Measurements from ENCODE around the gene ST3GAL5. TPM values are rescaled to one million over a fixed set of nuclear protein-coding genes. Genes with fewer than 3 reads are reported as not detected.

Gene ST3GAL5
- total and polyA plus RNA-seq, 4 donors: 83.2 to 120 (median 108) TPM

- no peaks in the 10 kb centered on the region for H3K9me3 ChIP-seq (ENCODE audit: control insufficient read depth, insufficient read depth, low read length)
- no peak overlapping the region for H3K4me3 ChIP-seq (ENCODE audit: low read depth, low read length)
- DNase-seq (ENCODE audit: low read depth in 4 of 6, low spot score in 6 of 6): no peak
- H3K36me3 ChIP-seq (ENCODE audit: control insufficient read depth, insufficient read depth, low read length): peaks cover 5% of the 10 kb centered on the region
- peaks cover 25% of the 10 kb centered on the region for H3K4me1 ChIP-seq (ENCODE audit: control insufficient read depth, insufficient read depth, low read length)
- no peak overlapping the region for H3K27ac ChIP-seq (ENCODE audit: low read depth, low read length)
- no peaks in the 10 kb centered on the region for H3K27me3 ChIP-seq (ENCODE audit: control insufficient read depth, insufficient read depth, low read length)
- WGBS (ENCODE audit: insufficient coverage): 81% methylated on average over 5 of the region's 6 CpGs
Measured at GRCh38 chr2:85871494-85872164, 17.2 kb downstream of the ST3GAL5 start.

DNA sequence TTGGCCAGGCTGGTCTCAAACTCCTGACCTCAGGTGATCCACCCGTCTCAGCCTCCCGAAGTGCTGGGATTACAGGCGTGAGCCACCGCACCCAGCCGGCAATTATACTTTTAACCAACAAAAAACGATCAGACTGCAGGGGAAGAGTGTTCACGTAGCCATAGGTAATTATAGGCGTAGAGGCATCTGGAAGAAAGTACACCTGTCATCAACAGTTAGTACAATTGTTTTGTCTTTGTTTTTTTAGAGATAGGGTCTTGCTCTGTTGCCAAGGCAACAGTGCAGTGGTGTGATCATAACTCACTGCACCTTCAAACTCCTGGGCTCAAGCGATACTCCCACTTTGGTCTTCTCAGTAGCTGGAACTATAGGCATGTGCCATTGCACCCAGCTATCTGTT lies 20.0 kb downstream of the ST3GAL5 start:
- DNase-seq (ENCODE audit: low read depth in 4 of 6, low spot score in 6 of 6): no peak
- Histone ChIP-seq H3K27me3 (ENCODE audit: control insufficient read depth, insufficient read depth, low read length) (no peaks in the 10 kb centered on the region), H3K36me3 (ENCODE audit: control insufficient read depth, insufficient read depth, low read length) (peaks cover 5% of the 10 kb centered on the region), H3K4me3 (ENCODE audit: low read depth, low read length) (no peak overlapping the region), H3K4me1 (ENCODE audit: control insufficient read depth, insufficient read depth, low read length) (peaks cover 20% of the 10 kb centered on the region), H3K27ac (ENCODE audit: low read depth, low read length) (no peak overlapping the region), H3K9me3 (ENCODE audit: control insufficient read depth, insufficient read depth, low read length) (no peaks in the 10 kb centered on the region)
- 100% methylated on average over 1 of the region's 9 CpGs for WGBS (ENCODE audit: insufficient coverage)

DNA sequence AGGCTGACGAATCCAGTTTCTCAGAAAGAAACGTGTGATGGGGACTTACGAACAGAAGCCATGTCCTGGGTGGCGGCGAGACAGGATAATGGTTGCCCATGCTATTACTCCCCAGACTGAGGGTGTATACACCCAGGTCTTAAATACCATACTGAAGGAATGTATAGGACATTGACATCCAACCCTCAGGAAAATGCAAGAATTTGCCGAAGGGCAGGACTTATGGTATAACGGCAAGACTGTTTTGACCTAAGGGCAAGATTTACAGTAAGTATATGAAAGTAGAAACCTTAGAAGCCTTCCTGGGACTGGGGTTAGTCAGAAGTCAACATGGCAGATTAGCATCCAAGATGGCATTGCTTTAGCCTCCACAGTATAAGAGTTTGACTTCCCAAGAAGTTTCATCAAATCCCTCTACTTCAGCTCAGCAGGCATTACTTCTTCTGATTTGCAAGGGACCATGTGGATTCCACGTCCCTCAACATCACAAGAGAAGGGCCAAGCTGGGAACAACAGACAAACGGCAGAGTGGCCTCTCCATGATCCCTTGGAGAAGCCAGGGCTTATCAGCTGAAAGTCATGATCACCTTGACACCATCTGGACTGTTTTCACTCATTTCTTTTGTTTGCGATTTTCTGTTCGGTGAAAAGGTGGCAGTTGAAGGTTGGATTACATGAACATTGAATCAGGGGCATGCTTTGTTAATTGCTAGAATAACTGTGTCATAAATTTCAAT lies 21.1 kb downstream of the ST3GAL5 start:
- DNase-seq (ENCODE audit: low read depth in 4 of 6, low spot score in 6 of 6): no peak
- H3K36me3 ChIP-seq (ENCODE audit: control insufficient read depth, insufficient read depth, low read length): peaks cover 6% of the 10 kb centered on the region
- 73% methylated on average over 6 of the region's 11 CpGs for WGBS (ENCODE audit: insufficient coverage)
- no peak overlapping the region for H3K27ac ChIP-seq (ENCODE audit: low read depth, low read length)
- no peak overlapping the region for H3K4me3 ChIP-seq (ENCODE audit: low read depth, low read length)
- H3K9me3 ChIP-seq (ENCODE audit: control insufficient read depth, insufficient read depth, low read length): no peaks in the 10 kb centered on the region
- H3K27me3 ChIP-seq (ENCODE audit: control insufficient read depth, insufficient read depth, low read length): no peaks in the 10 kb centered on the region
- peaks cover 13% of the 10 kb centered on the region for H3K4me1 ChIP-seq (ENCODE audit: control insufficient read depth, insufficient read depth, low read length)

DNA sequence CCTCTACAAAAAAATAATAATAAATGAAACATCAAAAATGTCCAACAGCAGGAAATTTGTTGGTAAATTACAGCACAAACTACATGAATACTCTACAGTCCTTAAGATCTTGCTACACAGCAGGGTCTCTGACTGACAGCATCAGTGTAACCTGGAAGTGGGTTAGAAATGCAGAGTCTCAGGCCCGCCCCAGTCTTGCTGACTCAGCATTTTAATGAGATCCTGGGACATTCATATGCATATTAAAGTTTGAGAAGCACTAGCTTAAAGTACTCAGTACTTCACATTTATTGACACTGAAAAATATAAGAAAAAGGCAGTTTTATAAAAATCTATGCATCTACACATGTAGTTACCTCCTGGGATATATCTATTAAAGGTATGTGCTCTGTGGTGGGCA lies 21.7 kb downstream of the ST3GAL5 start:
- no peak overlapping the region for H3K27ac ChIP-seq (ENCODE audit: low read depth, low read length)
- no peak overlapping the region for H3K4me3 ChIP-seq (ENCODE audit: low read depth, low read length)
- peaks cover 8% of the 10 kb centered on the region for H3K36me3 ChIP-seq (ENCODE audit: control insufficient read depth, insufficient read depth, low read length)
- peaks cover 10% of the 10 kb centered on the region for H3K4me1 ChIP-seq (ENCODE audit: control insufficient read depth, insufficient read depth, low read length)
- no CpG with 5 or more reads among the region's 1 CpG for WGBS (ENCODE audit: insufficient coverage)
- H3K9me3 ChIP-seq (ENCODE audit: control insufficient read depth, insufficient read depth, low read length): no peaks in the 10 kb centered on the region
- H3K27me3 ChIP-seq (ENCODE audit: control insufficient read depth, insufficient read depth, low read length): no peaks in the 10 kb centered on the region
- no peak for DNase-seq (ENCODE audit: low read depth in 4 of 6, low spot score in 6 of 6)

- Histone ChIP-seq H3K27me3 (ENCODE audit: control insufficient read depth, insufficient read depth, low read length) (no peaks in the 10 kb centered on the region), H3K4me1 (ENCODE audit: control insufficient read depth, insufficient read depth, low read length) (peaks cover 6% of the 10 kb centered on the region), H3K27ac (ENCODE audit: low read depth, low read length) (no peak overlapping the region), H3K9me3 (ENCODE audit: control insufficient read depth, insufficient read depth, low read length) (no peaks in the 10 kb centered on the region), H3K36me3 (ENCODE audit: control insufficient read depth, insufficient read depth, low read length) (peaks cover 5% of the 10 kb centered on the region), H3K4me3 (ENCODE audit: low read depth, low read length) (no peak overlapping the region)
- no peak for DNase-seq (ENCODE audit: low read depth in 4 of 6, low spot score in 6 of 6)
- 97% methylated on average over 3 of the region's 3 CpGs for WGBS (ENCODE audit: insufficient coverage)
Measured at GRCh38 chr2:85866165-85866659, 22.6 kb downstream of the ST3GAL5 start.

GRCh38 chr2:85865539-85866164 lies 23.1 kb downstream of the ST3GAL5 start:
- H3K27ac ChIP-seq (ENCODE audit: low read depth, low read length): no peak overlapping the region
- H3K4me3 ChIP-seq (ENCODE audit: low read depth, low read length): no peak overlapping the region
- peaks cover 6% of the 10 kb centered on the region for H3K4me1 ChIP-seq (ENCODE audit: control insufficient read depth, insufficient read depth, low read length)
- DNase-seq (ENCODE audit: low read depth in 4 of 6, low spot score in 6 of 6): no peak
- 88% methylated on average over 3 of the region's 6 CpGs for WGBS (ENCODE audit: insufficient coverage)
- H3K27me3 ChIP-seq (ENCODE audit: control insufficient read depth, insufficient read depth, low read length): no peaks in the 10 kb centered on the region
- H3K9me3 ChIP-seq (ENCODE audit: control insufficient read depth, insufficient read depth, low read length): no peaks in the 10 kb centered on the region
- peaks cover 9% of the 10 kb centered on the region for H3K36me3 ChIP-seq (ENCODE audit: control insufficient read depth, insufficient read depth, low read length)

DNA sequence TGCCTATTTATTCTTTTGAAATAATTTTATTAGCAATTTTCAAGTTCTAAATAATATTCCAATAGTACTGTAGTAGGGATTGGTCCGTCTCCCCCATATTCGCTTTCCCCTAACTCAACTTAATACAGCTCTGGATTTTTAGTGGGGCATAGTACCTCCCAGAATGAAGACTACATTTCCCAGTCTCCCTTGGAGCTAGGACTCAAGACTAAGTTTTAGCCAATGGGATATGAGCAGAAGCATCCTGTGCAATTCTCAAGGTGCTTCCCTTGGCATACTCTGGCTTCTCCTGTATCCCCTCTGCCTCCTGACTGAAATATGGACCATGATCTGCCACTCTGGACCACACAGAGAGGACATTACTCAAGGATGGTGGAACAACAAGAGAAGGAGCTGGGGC lies 24.1 kb downstream of the ST3GAL5 start:
- no peak for DNase-seq (ENCODE audit: low read depth in 4 of 6, low spot score in 6 of 6)
- Histone ChIP-seq H3K9me3 (ENCODE audit: control insufficient read depth, insufficient read depth, low read length) (no peaks in the 10 kb centered on the region), H3K36me3 (ENCODE audit: control insufficient read depth, insufficient read depth, low read length) (peaks cover 15% of the 10 kb centered on the region), H3K4me1 (ENCODE audit: control insufficient read depth, insufficient read depth, low read length) (peaks cover 1% of the 10 kb centered on the region), H3K27me3 (ENCODE audit: control insufficient read depth, insufficient read depth, low read length) (no peaks in the 10 kb centered on the region), H3K4me3 (ENCODE audit: low read depth, low read length) (no peak overlapping the region), H3K27ac (ENCODE audit: low read depth, low read length) (no peak overlapping the region)
- WGBS (ENCODE audit: insufficient coverage): no CpG with 5 or more reads among the region's 2 CpGs

GRCh38 chr2:85862426-85862825 lies 26.4 kb downstream of the ST3GAL5 start:
- H3K27ac ChIP-seq (ENCODE audit: low read depth, low read length): no peak overlapping the region
- WGBS (ENCODE audit: insufficient coverage): 100% methylated on average over 1 of the region's 5 CpGs
- no peaks in the 10 kb centered on the region for H3K9me3 ChIP-seq (ENCODE audit: control insufficient read depth, insufficient read depth, low read length)
- no peak for DNase-seq (ENCODE audit: low read depth in 4 of 6, low spot score in 6 of 6)
- H3K4me1 ChIP-seq (ENCODE audit: control insufficient read depth, insufficient read depth, low read length): no peaks in the 10 kb centered on the region
- H3K36me3 ChIP-seq (ENCODE audit: control insufficient read depth, insufficient read depth, low read length): peaks cover 26% of the 10 kb centered on the region
- no peaks in the 10 kb centered on the region for H3K27me3 ChIP-seq (ENCODE audit: control insufficient read depth, insufficient read depth, low read length)
- H3K4me3 ChIP-seq (ENCODE audit: low read depth, low read length): no peak overlapping the region

GRCh38 chr2:85861650-85862049 lies 27.1 kb downstream of the ST3GAL5 start:
- H3K4me1 ChIP-seq (ENCODE audit: control insufficient read depth, insufficient read depth, low read length): no peaks in the 10 kb centered on the region
- H3K27ac ChIP-seq (ENCODE audit: low read depth, low read length): no peak overlapping the region
- no CpG with 5 or more reads among the region's 5 CpGs for WGBS (ENCODE audit: insufficient coverage)
- no peak for DNase-seq (ENCODE audit: low read depth in 4 of 6, low spot score in 6 of 6)
- H3K4me3 ChIP-seq (ENCODE audit: low read depth, low read length): no peak overlapping the region
- no peaks in the 10 kb centered on the region for H3K9me3 ChIP-seq (ENCODE audit: control insufficient read depth, insufficient read depth, low read length)
- peaks cover 34% of the 10 kb centered on the region for H3K36me3 ChIP-seq (ENCODE audit: control insufficient read depth, insufficient read depth, low read length)
- H3K27me3 ChIP-seq (ENCODE audit: control insufficient read depth, insufficient read depth, low read length): no peaks in the 10 kb centered on the region
